Bronchial smooth muscle cell (primary cell): Measurements from ENCODE around the gene SLC37A2. TPM values are rescaled to one million over a fixed set of nuclear protein-coding genes. Genes with fewer than 3 reads are reported as not detected.

Source experiments
- total RNA-seq: library from RNA; depleted of rRNA; stranded (reverse); fragments of >200 nt; gene quantifications from 2 replicates; pipeline ENCODE4 v1.2.1, GENCODE V29; 2014

The SLC37A2 gene
- 0.26 and 1.6 TPM in 2 replicates for total RNA-seq

DNA sequence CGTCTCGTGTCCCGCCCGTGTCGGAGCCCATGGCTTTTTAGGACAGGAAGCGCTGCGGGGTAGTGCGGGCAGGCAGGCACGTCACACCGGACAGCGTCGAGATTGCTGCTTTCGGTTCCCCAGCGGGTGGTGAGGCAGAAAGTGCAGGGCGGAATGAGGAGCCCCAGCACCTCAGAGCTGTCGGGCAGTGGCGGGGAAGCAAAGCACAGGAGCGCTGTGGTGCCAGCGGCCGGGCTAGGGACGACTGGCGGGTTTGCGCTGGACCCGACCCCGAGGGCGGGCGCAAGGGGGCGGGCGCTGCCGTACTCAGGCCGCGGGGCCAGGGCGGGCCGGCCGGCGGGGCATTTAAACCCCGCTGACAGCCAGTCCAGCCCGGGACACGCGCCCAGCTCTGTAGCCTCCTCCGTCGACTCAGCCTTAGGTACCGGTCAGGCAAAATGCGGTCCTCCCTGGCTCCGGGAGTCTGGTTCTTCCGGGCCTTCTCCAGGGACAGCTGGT is at the start of gene SLC37A2:
Gene SLC37A2 (plus strand): TSS at position 375 of the 498 bp plus-strand sequence. CDS start 63 bp downstream, at position 438.

DNA sequence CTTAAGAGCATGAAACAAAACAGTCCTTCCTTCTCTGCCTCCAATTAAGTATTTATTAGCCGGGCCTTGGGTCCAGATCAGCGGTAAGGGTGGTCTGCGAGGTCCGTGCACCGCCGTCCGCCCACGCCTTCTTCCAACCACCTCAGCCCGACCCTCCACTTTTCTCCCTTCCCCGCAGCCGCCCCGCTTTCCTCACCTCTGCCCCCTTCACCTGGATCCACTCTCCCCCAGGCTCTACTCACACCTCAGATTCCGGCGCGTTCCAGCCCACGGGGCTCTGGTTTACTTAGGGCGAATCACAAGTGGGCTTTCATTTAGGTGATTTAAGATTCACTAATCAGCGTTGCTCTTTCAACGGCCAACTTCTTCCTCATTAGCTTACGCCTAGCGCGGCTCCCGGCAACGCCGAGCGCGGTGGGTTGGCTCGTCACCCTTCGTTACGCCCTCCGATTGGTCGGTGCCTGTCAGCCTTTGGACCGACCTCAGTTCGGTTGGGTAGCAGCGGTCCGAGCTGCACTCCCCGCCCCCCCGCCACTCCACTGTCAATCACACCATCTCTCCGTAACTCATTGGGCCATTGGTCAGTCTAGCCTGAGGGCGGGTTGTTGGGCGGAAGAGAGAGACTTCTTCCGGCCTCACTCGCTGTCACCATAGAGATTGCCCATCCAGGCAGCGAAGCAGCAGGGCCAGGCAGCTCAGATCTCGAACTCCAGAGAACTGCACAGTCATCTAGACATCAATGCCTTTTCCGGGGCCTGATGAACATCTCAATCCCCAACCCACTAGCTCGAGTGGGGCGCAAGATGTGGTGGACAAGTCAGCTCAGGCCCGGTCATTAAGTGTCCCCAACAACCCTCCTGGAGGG is 48.5 kb downstream of the SLC37A2 start, which contains the start of gene TMEM218:
Gene TMEM218 (minus strand): TSS at position 284 of the 865 bp plus-strand sequence. CDS start 9,385 bp downstream, outside the sequence.

Other genes with a start within 250 kb of the SLC37A2 start
- gene ROBO3, start 197.9 kb upstream of the SLC37A2 start, total RNA-seq, result 4.6 and 7.6 TPM in 2 replicates
- 0.09 and 1.1 TPM in 2 replicates for gene ROBO4, start 165.4 kb upstream of the SLC37A2 start, total RNA-seq
- not detected in 2 replicates for gene HEPN1, start 144.1 kb upstream of the SLC37A2 start, total RNA-seq
- gene HEPACAM, start 127.3 kb upstream of the SLC37A2 start, total RNA-seq, result not detected in 2 replicates
- gene CCDC15, start 109.1 kb upstream of the SLC37A2 start, total RNA-seq, result 0.43 and 0.63 TPM in 2 replicates
- 23.3 and 24.5 TPM in 2 replicates for gene TMEM218, start 48.3 kb downstream of the SLC37A2 start, total RNA-seq
- gene PKNOX2, start 101.4 kb downstream of the SLC37A2 start, total RNA-seq, result 0.32 and 0.77 TPM in 2 replicates